Activated effector memory CD4-positive, alpha-beta T cell treated with Interleukin-2 at 50 U/mL for 16 hours (primary cell): ENCODE data around the gene GALNS.
"Not testable (repeated sequence)": the region's sequence is repeated elsewhere in the genome, so short reads cannot be mapped to it uniquely, and the experiment has no call there.

ENCODE experiments used
- DNase-seq: peaks from one replicate; pipeline ENCODE4 v3.0.0-alpha.2; 2020

The GALNS gene

GRCh38 chr16:88834670-88835069, 22.1 kb downstream of the GALNS start:
- no peak for DNase-seq

GRCh38 chr16:88833086-88833485, 23.7 kb downstream of the GALNS start:
- no peak for DNase-seq

GRCh38 chr16:88831838-88832237, 24.9 kb downstream of the GALNS start:
- DNase-seq, result no peak

- DNase-seq, result no peak
Observed at GRCh38 chr16:88830783-88831182, 26.0 kb downstream of the GALNS start.

GRCh38 chr16:88830258-88830657, 26.5 kb downstream of the GALNS start:
- no peak for DNase-seq

- DNase-seq, result no peak
Observed at GRCh38 chr16:88828711-88829110, 28.0 kb downstream of the GALNS start.

GRCh38 chr16:88827727-88828126, 29.0 kb downstream of the GALNS start:
- no peak for DNase-seq

GRCh38 chr16:88826070-88826840, 30.5 kb downstream of the GALNS start:
- no peak for DNase-seq

- no peak for DNase-seq
Observed at GRCh38 chr16:88825146-88825545, 31.6 kb downstream of the GALNS start.

- DNase-seq, result no peak
Observed at GRCh38 chr16:88824256-88825077, 32.3 kb downstream of the GALNS start.

- DNase-seq, result not testable (repeated sequence)
Observed at GRCh38 chr16:88823646-88824045, 33.1 kb downstream of the GALNS start.

- no peak for DNase-seq
Observed at GRCh38 chr16:88822281-88823040, 34.3 kb downstream of the GALNS start.

- DNase-seq, result no peak
Observed at GRCh38 chr16:88821168-88821850, 35.4 kb downstream of the GALNS start.

- DNase-seq, result no peak
Observed at GRCh38 chr16:88820385-88821025, 36.2 kb downstream of the GALNS start.

GRCh38 chr16:88819126-88819525, 37.6 kb downstream of the GALNS start:
- no peak for DNase-seq

- no peak for DNase-seq
Observed at GRCh38 chr16:88818575-88818874, 38.2 kb downstream of the GALNS start.

GRCh38 chr16:88817785-88818574, 38.8 kb downstream of the GALNS start:
- DNase-seq, result no peak

- no peak for DNase-seq
Observed at GRCh38 chr16:88816736-88817535, 39.8 kb downstream of the GALNS start.

GRCh38 chr16:88815901-88816589, 40.7 kb downstream of the GALNS start:
- peak; percentile 26 for DNase-seq

GRCh38 chr16:88815227-88815626, 41.5 kb downstream of the GALNS start:
- DNase-seq, result no peak
